Choroid plexus epithelial cell (primary cell): ENCODE results near the gene CASP9.

Experiments
- DNase-seq: peaks from one replicate; pipeline ENCODE4 v3.0.0-alpha.2; 2010; ENCODE audit warnings: low read depth
- H3K4me3 ChIP-seq: 2 replicates; pipeline ENCODE4 v1.5.1; 2011; ENCODE audit warnings: low read depth, mild to moderate bottlenecking, control low read depth, low read length, moderate library complexity
- CTCF ChIP-seq: conservative IDR thresholded peaks from 2 replicates; pipeline ENCODE4 v1.5.1; 2011; ENCODE audit warnings: low read depth, mild to moderate bottlenecking, control low read depth, inconsistent platforms, low read length, moderate library complexity

The CASP9 gene

GRCh38 chr1:15542388-15543250, 18.6 kb upstream of the CASP9 start:
- H3K4me3 ChIP-seq, result no peak overlapping the region
- TF ChIP-seq CTCF, result no peak
- DNase-seq, result no peak

- DNase-seq, result no peak
- no peak overlapping the region for H3K4me3 ChIP-seq
- no peak for TF ChIP-seq CTCF
Observed at GRCh38 chr1:15541231-15541792, 17.3 kb upstream of the CASP9 start.

GRCh38 chr1:15540186-15540585, 16.2 kb upstream of the CASP9 start:
- no peak overlapping the region for H3K4me3 ChIP-seq
- TF ChIP-seq CTCF, result no peak
- peak; percentile 83 for DNase-seq

GRCh38 chr1:15538771-15539170, 14.8 kb upstream of the CASP9 start:
- no peak overlapping the region for H3K4me3 ChIP-seq
- TF ChIP-seq CTCF, result no peak

GRCh38 chr1:15531682-15532081, 7.7 kb upstream of the CASP9 start:
- no peak for DNase-seq
- no peak for TF ChIP-seq CTCF
- H3K4me3 ChIP-seq, result no peak overlapping the region

More at GRCh38 chr1:15538771-15539170, 14.8 kb upstream of the CASP9 start:
- peak; percentile 8 for DNase-seq

- DNase-seq, result no peak
- H3K4me3 ChIP-seq, result no peak overlapping the region
- no peak for TF ChIP-seq CTCF
Observed at GRCh38 chr1:15531003-15531402, 7.0 kb upstream of the CASP9 start.
